Measurements from ENCODE around the gene VSTM4.

VSTM4 gene

DNA sequence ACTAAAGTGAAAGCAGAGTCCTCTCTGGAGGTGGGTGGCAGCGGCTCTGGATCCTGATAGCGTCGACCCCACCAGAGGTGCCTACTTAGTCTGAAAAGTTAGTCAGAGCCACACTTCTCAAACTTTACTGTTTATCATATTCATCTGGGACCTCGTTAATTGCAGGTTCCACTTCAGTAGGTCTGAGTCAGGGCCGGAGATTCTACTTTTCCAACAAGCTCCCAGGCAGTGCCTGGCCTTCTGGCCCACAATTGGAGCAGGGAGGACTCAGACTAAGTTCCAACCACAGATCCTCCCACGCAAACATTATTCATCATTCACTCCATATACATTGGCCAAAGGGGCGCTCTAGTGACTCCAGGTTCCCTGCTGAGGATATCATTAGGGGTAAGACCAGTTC lies 78.1 kb downstream of the VSTM4 start:
- no peak for DNase-seq

DNA sequence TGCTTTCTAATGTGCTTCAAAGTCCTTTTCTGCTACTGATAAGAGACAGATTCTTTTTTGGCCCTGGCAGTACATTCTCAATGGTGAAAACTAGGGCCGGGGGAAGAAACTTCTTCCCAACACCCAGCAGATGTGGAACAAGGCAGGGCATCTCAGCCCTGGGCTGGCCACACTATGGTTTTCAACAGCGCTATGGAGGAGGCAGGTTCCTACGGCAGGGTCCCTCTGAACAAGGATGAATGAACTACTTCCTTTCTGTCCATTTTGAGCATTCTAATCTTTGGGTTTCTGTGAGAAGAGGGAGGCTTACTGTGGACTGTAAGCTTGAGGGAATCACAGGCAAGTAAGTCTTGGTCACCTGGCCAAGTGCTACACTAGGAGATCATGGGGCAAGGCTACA lies 78.7 kb downstream of the VSTM4 start:
- DNase-seq = no peak

DNA sequence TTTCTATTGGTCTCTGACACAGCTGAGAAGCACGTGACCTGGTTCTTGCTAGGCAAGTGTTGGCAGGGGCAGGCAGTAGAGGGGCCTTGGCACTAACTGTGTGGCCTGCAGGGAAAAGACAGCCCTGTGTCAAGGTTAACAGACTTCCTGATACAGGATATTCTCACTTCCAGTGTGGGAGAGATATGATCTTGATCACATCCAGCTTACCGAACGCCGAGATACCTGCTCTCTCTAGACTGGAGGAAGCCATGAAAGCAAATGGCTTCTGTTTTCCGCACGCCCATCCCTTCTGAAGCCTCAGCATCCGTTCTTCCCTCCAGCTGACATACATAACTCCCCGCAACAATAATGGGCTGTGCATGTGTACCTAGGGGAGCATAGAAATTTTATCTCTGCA lies 79.4 kb downstream of the VSTM4 start:
- no peak for DNase-seq

DNA sequence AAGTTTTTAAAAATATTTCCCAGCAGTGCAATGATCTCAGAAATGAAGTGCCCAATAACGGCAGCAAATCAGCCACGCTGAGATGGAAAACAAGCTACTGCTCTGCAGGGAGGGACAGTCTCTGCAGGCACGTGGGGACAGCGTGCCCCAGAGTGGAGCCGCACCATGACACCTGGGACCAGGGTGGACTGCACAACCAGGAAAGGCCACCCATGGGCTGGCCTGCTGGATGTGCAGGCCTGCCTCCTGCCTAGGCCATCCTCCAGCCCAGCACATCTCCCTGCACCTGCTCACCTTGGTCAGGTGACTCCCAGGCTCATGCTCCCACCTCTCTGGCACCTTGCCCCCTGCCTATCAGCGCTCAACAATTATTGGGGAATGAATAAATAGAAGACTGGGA lies 80.4 kb downstream of the VSTM4 start:
- no peak for DNase-seq

DNA sequence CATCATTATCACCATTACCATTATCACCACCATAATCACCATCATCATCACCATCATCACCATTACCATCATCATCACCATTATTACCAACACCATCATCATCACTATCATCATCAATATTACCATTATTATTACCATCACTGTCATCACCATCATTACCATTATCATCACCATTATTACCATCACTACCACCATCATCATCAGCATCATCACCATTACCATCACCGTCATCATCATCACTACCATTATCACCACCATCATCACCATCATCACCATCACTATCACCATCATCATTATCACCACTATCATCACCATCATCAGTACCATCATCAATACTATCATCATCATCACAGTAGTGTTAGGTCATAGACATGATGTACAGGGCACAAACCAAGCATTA lies 81.4 kb downstream of the VSTM4 start:
- DNase-seq = no peak

DNA sequence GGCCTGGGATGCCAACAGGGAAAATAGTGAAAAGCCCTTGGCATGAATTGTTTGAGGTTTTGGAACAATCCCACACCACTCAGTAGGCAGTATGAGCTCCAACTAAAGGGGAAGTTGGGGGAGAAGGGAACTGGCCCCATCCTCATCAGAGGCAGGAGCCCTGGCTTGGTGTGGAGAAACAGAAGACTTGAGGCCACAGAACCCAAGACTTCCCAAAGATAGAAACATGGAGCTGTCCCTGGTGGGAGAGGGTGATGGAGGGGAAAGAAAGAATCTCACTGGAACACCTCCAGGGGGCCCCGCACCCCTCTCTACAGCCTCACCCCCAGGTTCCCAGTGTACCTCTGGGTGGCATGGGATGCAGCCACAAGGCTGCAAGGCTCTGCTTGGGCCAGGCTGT lies 85.7 kb downstream of the VSTM4 start:
- no peak for DNase-seq

DNA sequence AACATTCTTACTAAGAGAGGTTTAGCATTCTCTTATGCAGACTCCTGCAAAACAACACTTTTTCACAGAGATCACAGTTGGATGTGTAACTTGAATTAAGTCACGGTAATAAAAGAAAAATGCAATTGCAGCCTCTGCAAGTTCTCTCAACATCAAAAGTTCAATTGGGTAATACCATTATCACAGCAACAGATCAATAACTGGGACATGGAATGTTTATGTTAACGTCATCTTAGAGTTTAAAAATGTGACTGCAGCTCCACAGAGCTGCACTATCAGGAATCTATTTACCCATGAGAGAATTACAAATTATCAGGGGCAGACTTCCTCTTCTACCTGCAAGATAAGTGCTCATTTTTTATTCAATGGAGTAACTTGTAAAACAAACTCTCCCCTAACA lies 86.7 kb downstream of the VSTM4 start:
- no peak for DNase-seq

DNA sequence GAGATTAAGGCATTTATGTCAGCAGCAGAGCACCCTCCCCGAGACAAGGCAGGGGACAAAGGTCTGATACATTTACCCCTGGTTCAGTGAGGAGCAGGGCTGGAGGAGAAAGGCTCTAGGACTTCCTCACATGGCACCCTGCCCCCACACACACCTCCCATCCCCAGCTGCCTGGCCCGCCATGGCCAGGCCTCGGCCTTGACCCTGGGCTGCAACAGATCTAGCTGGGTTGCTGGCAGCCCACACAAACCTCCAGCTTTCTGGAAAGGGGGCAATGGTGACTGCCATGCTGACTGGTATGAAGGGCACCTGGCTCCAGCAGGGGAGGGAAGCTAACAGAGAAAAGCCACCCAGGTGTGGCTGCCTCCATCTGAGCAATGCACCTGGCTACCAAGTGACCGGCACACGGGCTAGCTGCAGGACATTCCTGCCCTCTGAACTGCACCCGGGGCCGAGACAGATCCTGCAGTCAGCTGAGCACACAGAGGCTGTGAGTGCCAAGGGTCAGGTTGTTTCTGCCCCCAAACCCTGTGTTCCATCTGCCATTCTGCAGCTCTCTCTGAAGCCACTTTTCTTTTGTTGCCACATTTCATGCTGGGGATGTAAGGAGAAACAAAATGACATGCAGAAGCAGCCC lies 89.9 kb downstream of the VSTM4 start:
- no peak for DNase-seq

DNA sequence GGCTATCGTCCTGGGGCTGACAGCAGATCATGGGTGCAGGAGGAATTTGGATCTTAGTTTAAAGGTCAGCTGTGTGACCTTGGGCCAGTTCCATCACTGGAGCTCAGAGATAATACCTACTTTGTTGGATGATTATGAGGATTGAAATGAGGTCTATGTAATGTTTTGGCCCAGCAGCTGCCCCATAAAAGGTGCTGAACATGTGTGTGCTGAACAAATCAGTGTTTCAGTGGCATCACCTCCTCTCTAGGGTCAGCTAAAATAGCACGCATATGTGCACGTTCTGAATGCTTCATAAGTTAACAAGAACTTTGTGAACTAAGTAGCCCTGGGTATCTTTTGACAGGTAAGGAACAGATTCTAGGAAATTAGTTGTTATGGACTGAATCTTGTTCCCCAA lies 90.8 kb downstream of the VSTM4 start:
- no peak for DNase-seq

DNA sequence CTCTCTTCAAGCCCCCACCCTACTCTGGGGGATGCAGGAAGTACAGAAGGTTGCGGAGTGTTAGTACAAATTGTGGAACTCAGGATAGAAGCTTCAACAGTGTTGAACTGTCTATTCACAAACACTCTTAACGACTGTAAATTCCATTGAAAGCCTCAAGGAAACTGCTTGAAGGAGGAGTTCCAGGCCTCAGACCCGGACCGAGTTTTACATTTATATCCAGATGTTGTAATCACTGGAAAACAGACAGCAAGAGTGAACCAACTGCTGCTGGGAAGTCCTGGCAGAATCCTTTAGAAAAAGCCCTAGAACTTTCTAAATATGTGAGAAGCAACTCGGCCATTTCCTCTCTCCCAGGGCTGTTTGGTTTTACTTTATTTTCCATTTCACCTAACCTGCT lies 91.6 kb downstream of the VSTM4 start:
- no peak for DNase-seq

DNA sequence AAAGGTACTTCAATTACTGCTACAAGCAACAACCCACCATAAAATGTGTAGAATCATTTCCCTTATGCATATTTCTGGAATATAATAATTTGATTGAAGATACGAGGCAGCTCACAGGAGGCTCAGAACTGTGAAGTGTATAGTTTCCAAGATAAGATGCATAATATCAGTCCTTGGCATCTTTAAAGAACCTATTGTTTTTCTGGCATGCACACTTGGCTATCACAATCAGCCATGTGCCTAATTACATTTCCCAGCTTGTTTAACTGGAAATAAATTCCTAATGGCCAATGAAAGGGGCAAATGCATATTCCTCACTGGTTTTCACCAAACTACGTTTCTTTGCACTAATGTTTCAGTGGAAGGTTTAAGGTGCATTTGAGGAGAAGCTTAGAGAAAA lies 92.3 kb downstream of the VSTM4 start:
- DNase-seq = no peak

DNA sequence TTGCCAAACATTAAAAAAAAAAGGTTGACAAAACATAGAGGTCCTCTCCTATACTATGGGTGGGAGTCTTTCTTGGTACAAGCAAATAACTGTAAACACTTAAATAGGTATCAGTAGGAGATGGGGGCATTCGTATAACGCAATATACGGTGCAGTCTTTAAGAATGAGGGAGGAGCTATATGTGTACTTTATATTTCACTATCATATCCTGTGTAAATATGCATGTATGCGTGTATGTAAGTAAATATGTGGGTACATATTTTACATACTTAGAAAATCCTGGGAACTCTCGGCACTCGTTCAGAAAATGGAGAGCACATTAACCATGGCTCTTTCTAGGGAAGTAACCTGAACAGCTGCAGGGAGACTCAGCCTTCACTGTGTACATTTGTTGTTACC lies 93.6 kb downstream of the VSTM4 start:
- DNase-seq = no peak

DNA sequence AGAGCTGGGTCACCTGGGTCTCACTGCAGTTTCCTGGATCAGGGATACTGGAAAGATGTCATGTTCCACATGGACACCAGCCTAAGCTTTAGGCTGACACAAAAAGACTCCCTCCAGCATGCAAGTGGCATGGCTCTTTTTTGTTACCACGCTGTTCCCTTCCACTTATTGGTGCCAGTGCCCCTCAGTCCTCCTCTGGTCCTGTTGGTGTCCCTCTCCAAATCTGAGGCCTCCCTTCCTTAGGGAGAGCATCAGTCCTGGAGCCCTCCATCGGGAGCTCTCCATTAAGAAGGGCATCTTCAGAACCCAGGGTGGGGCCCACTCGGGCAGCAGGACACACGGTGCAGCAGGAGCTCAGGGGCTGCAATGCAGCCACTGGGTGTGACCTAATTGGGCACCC lies 99.6 kb downstream of the VSTM4 start:
- DNase-seq = no peak

DNA sequence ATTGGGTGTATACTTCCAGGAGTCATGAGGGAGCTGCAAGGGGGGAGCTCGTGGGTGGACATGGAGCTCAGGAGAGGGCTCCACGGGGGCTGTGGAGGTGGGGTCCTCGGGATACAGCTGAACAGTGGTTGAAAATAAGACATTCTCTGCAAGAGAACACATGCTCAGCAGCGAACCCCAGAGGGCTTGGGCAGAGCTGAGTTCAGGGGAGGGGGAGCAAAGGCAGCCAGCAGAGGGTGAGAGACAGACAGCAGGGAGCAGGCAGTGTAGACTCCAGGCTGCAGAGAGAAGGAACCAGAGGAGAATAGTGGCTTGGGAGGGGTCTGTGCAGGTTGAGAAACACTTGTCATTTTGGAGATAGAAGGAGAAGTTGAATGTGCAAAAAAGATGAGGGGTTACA lies 102.7 kb downstream of the VSTM4 start:
- no peak for DNase-seq

DNA sequence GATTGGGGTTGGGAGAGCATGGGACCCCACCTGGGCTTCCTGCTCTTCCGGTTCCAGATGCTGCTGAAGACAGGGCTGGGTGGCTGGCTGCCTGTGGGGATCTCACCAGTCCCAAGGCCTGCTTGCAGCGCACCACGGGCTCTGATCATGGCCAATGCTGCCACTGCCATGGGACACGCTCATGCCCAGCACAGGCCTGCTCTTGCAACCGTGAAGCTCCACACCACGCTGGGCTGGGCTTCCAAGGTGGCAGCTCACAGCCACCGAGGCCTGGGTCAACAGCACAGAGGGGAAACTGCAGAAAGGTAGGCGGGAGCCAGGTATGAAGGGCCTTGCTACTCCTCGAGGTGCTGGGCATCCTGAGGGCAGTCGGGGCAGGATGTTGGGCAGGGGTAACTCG lies 103.6 kb downstream of the VSTM4 start:
- no peak for DNase-seq

DNA sequence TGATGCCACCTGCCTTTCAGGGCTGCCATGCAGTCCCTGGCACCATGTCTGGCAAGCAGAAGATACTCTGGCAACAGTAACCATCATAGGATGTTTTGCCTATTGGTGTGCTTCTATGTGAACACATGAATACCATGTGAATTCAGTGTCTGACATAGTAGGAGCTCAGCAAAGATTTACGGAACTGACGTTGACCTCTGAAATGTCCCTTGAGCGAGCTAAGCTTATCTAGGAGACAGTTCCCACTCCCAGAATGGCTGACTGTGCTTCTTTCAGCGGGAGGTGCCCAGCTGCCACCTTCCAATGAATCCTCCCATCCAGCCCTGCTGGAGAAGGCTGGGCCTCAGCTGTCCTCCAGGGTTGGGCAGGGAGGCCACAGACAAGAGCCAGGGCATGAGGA lies 104.5 kb downstream of the VSTM4 start:
- DNase-seq = no peak

DNA sequence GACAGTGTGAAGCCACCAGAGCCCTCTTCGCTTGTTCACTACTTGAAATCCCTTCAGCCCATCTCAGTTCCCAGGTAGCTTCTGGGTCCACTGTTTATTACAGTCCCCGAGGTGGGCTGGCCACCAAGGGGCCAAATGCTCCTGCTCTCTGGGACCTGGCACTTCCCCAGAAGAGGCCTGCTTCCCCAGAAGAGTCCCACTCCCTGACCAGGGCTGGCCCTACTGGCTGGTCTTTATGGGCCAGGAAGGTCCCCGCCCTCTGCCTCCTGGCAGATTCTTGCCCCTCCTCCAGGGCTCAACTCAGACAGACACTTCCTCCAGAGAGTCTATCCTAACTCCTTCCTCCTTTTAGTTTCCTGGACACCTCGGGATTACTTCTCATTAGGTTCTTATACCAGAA lies 105.0 kb downstream of the VSTM4 start:
- no peak for DNase-seq

DNA sequence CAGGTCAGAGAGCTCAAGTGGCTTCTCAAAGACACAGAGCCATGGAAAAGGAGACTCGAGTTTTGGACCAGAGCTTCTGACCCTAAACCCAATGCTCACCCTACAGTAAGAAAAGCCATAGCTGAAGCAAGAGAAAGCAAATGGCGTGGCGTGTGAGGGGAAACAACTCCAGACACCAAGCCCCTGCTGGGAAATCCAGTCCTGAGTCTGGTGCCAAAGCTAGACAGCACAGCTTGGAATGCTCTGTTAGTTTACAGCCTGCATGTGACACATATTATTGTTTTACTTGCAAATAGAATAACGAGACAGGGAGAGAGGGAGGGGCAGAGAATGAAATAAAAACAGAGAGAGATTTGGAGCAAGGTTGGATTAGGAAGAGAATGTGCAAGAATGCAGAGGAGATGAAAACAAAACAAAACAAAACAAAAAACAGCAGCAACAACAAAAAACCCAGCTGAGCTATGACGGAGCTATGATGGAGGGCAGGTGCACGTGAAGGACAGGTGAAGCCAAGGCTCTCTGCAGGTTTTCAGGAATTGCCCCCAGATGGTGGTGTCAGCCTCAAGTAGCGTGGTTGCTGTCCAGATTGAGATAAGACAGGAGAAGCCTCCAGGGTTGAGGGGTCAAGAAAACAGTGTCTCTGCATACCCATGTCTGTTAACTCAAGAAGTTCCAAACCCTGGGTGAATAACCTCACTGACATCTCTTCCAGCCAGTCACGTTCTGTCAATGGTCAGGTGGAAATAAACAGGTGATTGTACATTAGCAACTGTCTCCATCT lies 105.9 kb downstream of the VSTM4 start:
- DNase-seq = no peak

DNA sequence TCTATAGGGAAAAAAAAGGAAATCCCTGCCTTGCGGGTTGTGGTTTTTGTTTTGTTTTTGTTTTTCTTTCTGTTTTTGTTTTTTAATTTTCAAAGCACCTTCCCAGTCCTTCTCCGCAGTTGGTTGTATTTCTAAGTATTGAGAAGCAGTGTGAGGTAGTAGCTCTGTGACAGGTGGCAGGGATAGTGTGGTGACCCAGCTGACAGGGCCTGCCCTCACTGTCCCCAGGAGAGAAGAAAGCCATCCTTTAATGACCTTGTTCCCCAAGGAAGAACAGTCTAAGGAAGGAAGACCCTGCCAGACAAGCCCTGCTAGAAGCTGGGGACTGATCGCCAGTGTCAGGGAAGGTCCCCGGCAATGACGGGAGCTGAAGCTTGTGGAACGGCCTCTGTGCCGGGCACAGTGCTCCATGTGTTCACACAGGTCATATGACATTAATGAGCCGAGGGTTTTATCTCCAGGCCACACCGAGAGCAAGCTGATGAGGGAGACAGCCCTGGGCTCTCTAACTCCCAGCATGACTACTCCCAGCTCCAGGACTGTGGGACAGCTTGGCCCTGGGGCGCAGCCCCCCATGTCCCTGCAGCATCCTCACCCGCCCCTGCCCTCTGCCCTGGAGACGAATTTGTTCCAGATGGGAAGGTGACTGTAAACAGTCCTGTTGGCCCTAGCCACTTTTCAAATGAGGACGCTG lies 106.7 kb downstream of the VSTM4 start:
- no peak for DNase-seq

DNA sequence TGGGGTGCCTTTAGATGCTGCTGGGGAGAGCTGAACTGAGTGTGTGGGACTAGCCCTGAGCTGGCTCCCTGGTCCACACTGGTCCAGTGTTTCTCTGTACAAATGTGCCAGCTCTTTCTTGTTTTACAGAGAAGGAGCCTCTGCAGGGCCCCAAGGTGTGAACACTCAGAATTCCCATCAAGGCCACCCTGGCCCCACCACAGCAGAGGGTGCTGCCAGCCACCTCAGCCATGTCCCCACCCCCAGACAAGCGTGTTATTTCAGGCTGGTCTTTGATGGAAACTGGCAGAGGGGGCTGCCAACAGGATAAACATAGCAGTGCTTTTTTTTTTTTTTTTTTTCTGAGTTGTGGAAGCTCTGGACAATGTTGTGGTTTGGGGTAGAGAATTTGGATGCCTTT lies 107.2 kb downstream of the VSTM4 start:
- DNase-seq = no peak

DNA sequence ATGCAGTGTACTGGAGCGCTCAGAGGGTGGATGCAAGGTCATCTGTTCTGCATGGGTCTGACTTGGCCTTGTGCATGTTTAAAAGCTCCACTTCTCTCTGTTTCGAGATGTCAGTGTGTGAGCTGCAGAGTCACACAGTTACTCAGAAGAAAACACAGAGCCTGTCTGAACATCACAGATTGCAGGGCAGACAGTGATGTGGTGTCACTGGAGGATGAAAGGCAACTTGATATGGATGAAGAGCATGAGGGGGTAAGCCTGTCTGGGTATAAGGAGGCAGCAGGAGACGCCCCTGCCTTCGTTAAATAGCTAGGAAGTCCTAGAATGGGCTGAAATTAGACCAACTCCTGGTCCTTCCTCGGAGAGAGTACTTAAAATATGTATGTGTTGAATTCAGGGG lies 108.2 kb downstream of the VSTM4 start:
- DNase-seq = no peak

DNA sequence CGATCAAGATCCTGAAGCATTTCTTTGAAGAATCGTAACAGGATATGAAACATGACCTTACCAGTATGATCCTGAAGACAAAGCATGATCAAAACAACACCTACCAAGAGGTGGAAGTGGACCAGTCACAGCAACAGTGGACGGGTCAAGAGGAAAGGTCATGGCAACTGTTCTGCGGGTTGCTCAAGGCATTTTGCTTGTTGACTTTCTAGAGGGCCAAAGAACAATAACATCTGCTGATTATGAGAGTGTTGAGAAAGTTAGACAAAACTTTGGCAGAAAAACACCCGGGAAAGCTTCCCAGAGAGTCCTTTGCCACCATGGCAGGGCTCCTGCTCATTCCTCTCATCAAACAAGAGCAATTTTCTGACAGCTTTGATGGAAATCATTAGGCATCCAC lies 110.1 kb downstream of the VSTM4 start:
- no peak for DNase-seq

DNA sequence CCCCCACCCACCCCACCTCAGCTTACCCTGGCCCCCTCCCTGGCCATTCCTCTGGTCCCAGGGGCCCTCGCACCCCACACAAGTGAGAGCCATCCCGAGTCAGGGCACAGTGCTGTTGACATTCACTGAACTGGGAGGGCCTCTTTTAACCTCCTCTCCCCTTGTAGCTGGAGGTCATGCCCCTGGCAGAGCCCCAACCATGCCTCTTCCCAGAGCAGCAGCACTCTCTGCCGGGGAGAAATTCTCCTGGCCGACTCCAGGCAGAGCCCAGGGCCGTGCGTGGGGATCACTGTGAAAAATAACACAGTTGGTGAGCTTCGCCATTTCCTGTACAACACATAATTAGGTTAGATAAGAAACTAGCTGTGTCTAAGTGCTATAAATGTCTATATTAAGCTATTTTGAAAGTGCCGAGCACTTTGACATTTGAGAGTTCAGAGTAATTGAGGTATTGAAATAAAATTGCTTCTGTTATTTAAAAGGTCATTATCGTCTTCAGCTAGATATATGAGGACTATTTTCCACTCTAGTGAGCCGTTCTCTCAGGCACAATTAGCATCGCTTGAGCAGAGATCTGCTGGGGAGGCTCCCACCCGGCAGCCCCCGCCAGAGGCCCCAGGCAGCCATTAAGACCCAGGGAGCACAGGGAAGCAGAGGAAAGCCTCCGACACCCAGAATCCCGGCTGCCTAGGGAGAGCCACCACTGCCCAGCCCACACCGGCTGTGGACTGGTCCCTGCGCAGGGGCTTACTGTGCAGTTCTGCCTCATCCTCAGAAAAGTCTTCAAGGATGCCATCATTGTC lies 113.3 kb downstream of the VSTM4 start:
- peak; percentile 51 for DNase-seq

DNA sequence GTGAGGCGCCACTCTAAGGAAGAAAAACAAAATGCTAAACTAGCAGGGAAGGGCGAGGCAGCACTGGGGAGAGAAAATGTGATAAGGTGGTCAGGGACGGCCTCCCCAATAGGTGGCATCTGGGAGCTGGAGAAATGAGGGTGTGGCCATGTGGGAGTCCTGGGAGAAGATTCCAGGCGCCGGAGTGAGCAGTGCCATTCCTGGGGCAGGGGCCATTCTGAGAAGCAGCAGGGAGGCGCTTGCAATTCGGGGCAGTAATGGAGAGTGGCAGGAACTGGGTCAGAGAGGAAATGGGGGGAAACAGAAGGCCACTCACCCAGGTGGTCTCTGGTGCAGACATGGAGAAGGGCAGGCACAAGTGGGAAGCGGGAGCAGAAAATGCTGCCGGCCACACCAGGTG lies 113.9 kb downstream of the VSTM4 start:
- no peak for DNase-seq

Measured in NCI-H1436 treated with DMSO at 0.1 percent for 48 hours (cell line).